HUDEP-2 (cell line): ENCODE results near the gene NDST1.

Experiments used
- DNase-seq, 76 experiments: peaks; one replicate each; lab custom pipeline; 2025; ENCODE audit not compliant: unreplicated experiment in 76 of 76; lab: John Stamatoyannopoulos, UW

NDST1 gene

DNA sequence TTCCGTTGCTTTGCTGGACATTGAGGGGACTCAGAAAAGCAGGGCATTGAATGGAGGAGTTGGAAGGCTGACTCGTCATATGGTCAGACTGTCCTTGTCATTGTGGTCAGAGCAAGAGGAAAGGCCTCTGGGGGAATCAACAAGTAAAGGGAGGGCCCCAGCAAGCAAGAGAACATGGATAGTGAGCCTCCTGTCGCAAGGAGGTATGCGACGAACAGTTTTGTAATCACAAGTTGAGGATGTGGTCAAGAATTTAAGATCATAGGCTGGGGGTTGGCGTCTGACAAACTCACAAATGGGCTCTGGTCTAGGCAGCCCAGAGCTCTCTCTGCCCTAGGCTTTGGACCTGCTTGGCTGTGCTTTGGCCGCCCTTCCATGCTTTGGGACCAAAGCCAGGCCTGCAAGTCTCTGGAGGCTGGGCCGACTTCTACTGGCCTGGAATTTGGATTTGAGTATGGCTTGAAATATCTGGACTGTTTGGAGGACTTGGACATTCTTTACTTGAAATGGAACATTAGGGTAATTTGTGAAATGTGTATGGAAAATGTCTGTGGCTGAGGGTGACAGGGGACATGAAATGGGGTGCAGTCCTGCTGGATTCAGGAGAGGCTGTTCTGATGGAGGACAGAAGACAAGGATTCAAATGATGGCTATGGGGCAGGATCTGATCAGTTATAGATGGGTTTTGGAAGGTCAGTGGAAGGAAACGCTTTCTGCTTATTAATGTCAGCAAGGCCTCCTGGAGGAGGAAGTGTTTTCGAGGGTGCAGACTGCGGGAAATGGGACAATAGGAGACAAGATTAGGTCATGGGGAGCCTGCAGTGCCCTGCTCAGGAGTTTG lies 19.2 kb upstream of the NDST1 start:
- no peak for DNase-seq

- no peak for DNase-seq
Measured at GRCh38 chr5:150489360-150490295, 18.3 kb upstream of the NDST1 start.

DNA sequence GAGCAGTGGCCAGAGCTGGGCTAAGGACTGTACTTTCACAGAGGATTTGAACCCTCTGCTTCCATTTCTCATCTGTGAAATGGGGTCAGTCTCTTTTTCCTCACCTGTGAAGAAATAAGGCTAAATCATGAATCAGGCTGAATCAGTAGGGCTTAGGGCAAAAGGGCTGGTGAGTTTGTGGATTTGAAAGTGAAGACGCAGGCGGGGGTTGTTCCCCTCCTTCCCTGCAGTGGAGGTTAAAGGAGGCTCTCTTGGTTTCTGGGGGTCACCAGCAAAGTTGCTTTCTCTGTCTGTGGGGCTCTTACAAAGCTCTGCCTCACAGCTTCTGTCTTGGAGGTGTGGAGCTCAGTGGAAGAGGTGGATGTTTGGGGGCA lies 17.6 kb upstream of the NDST1 start:
- DNase-seq: no peak

DNA sequence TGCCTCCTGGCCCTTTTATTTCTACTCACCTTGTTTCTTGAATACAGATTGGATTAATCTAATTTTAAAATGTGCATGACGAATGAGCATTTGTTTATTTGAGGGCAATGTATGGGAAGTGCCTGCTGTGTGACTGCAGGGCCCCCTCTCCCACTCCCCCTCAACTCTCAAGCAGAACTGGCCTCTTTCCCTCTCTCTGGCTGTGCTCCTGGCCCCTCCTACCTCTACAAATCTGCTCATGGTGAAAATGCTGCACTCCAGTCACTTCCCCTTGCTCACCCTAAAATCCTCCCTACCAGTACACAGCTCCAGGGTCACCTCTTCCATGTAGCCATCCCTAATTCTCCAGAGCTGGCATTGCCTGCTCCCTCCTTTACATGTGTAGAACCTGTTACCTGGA lies 17.2 kb upstream of the NDST1 start:
- DNase-seq: no peak

DNA sequence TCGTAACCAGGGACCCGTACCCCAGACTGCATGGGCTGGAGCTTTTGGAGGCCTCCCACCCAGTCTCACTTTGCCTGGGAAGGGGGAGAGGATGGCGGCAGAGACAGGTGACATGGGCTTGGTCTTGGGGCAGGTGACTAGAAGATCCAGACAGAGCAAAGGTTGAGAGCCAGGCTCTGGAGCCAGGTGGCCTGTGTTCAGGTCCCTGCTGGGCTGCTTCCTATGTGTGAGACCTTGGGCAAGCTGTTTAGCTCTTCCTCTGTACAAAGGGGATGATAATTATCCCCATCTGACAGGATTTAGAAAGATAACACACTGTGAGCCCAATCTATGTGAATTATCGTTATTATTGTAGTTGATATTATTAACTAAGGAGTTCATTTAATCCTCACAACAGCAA lies 16.1 kb upstream of the NDST1 start:
- no peak for DNase-seq

GRCh38 chr5:150492621-150493020 lies 15.3 kb upstream of the NDST1 start:
- no peak for DNase-seq

- no peak for DNase-seq
Measured at GRCh38 chr5:150496098-150496497, 11.8 kb upstream of the NDST1 start.

GRCh38 chr5:150496534-150496933 lies 11.4 kb upstream of the NDST1 start:
- no peak for DNase-seq

DNA sequence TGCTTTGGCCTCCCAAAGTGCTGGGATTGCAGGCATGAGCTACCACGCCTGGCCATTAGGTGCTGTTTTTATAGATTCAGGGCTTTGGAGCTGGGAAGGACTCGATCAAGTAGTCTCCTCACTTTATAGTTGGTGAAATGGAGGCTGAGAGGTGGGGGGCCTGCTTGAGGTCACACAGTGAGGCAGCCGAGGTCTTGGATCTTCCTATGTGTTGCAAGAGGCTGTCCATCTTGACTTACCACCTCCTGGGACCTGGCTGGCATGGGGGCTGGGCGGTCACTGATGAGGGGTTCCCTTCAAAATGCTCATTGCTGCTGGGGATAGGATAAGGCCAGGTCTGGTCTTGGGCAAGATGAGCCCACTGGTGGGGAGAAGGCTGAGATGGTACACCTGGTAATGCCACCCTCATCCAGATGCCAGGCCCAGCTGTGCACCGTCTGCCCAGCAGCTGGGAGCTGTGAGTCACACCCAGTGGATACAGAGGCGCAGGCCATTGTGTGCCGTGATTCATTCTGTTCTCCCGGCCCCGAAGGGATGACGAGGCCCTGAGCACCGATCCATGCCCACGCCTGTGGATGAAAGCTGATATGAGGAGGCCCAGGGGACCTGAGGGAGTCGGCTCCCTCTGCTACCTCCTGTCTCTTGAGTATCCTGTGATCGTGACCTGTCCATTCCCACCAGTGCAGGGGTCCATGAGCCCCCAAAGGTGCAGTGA lies 10.5 kb upstream of the NDST1 start:
- DNase-seq: no peak

DNA sequence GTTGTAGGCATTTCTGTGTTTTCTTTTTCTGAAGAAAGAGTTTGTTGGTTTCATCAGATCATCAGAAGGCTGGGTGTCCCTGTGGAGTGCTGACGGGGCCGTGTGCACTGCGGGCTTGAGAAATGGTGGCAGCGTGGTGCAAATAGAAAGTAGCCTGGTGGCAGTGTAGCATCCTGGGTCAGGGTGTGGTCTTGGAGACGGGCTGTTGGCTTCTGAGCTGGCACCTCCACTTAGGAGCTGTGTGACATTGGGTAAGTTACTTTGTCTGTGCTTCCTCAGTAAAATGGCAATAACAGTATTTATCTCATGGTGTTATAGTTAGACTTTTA lies 10.0 kb upstream of the NDST1 start:
- DNase-seq: no peak

DNA sequence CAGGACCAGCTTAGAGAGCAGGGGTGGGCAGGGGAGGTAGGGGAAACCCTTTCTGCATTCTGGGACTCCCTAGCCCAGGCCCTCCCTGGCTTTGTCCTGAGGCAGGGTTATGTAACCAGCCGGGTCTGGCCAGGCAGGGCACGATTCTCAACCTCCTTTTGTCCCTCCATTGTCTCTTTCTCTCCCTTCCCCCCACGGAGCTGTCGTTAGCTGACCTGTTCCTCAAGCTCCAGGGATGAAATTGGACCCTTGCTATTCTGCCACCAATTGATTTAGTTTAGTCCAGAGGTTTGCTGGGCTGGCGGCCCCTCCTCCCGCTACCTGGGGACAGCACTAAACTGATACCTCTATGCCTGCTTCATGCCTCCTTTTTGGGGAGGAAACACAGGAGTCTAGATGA lies 9.4 kb upstream of the NDST1 start:
- DNase-seq: no peak

GRCh38 chr5:150498971-150499370 lies 9.0 kb upstream of the NDST1 start:
- no peak for DNase-seq

- DNase-seq: peak in 1 of 76 experiments; percentile 16
Measured at GRCh38 chr5:150499437-150499956, 8.4 kb upstream of the NDST1 start.

GRCh38 chr5:150500328-150500841 lies 7.5 kb upstream of the NDST1 start:
- DNase-seq: peak in 3 of 76 experiments; percentile 5 to 9 (median 8)

DNA sequence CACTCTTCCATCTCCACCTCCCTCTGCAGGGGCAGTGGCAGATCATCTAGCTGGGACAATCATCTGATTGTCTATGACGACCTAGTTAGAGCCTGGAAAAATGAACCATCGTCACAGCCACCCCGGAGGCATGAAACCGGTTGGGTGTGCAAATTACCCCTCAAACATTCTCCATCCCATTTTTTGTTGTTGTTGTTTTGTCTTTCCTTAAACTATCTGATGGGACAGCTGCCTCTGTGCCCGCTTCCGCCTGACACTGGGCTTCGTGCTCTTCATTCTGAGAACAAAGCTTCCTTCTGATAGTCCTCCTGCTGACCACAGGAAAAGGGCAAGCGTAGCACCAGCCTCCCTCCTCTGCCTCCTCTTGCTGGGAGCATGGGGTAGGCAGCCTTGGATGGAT lies 7.0 kb upstream of the NDST1 start:
- no peak for DNase-seq

DNA sequence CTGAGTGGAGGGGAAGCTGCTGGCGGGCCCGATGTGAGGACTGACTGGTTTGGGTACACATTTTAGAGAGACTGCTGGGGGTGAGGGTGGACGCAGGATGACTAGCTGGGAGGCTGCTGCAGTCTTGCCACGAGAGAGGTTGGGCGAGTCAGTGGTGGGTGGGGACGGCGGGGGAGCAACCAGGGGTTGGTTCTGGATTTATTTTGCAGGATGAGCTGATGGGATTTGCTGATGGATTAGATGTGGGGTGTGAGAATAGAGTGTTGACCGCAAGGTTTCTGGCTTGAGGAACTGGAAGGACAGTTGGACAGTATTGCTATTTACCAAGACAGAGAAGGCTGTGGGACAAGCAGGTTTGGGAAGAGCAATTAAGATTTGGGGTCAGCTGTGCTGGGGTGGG lies 5.8 kb upstream of the NDST1 start:
- no peak for DNase-seq

- no peak for DNase-seq
Measured at GRCh38 chr5:150502847-150503246, 5.1 kb upstream of the NDST1 start.

GRCh38 chr5:150503386-150503785 lies 4.5 kb upstream of the NDST1 start:
- DNase-seq: peak in 1 of 76 experiments; percentile 6

GRCh38 chr5:150503977-150504620 lies 3.8 kb upstream of the NDST1 start:
- DNase-seq: peak in 72 of 76 experiments; percentile 6 to 87 (median 60)

- no peak for DNase-seq
Measured at GRCh38 chr5:150505041-150505511, 2.9 kb upstream of the NDST1 start.
